Measurements from ENCODE around the gene LPAR3.

LPAR3 gene

GRCh38 chr1:84855691-84856630 lies 37.0 kb downstream of the LPAR3 start:
- no peak for DNase-seq

GRCh38 chr1:84855168-84855567 lies 37.8 kb downstream of the LPAR3 start:
- peak; percentile 17 for DNase-seq

DNA sequence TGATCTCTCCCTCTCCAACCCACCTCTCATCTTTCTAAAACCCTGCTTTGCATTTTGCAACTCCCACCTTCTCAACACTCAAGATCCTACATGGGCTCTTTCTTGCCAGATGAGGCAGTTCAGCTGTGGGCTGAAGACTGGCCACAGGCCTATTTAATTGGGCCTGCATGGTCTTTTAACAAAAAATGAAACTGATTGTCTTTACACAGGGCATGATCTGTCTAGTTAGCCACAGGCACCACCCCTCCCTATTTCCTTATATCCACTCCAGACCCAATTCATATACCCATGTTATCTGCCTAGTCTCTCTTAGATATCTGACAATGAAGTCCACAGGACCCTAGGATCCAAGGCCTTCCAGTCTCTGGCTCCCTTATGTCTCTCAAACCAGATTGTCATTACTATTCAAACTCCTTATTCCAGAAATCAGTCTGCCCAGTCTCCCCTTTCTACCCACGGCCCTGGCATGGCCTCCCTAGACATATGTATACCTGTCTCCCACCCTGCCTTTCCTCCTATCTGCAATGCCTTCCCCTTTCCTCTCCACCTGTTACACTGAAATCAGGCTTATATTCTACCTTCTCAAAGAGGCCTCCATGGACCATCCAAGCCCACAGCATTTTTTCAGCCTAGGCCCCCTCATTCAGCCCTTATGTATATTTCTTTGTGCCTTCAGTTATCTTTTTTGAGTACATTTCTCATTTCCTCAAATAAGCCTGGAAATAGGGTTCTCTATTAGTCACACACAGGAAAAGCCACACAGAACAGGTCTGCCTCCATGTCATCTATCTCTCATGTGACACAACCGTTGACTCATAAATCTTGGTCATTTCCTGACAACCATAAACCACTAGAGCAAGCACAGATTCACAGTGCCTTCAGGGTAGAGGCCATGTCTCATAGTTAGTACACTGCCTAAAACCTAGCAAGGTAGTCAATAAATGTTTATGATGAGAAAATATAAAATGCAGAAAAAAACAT lies 39.0 kb downstream of the LPAR3 start:
- DNase-seq: peak; percentile 87

DNA sequence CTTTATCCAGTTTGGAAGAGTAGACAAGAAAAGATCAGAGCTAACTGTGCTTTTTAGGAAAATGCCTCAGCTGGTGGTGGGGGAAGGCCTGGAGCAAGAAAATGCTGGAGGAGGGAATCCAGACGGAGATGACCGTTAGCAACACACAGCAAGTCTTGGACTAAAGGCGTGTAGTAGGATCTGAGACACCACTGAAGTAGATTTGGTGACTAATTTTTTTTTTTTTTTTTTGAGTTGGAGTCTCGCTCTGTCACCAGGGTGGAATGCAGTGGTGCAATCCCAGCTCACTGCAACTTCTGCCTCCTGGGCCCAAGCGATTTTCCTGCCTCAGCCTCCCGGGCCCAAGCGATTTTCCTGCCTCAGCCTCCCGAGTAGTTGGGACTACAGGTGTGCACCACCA lies 41.2 kb downstream of the LPAR3 start:
- DNase-seq: peak; percentile 92

- DNase-seq: no peak
Measured at GRCh38 chr1:84849357-84849975, 43.5 kb downstream of the LPAR3 start.

GRCh38 chr1:84847253-84848250 lies 45.5 kb downstream of the LPAR3 start:
- peak; percentile 96 for DNase-seq

GRCh38 chr1:84846387-84846786 lies 46.6 kb downstream of the LPAR3 start:
- no peak for DNase-seq

- no peak for DNase-seq
Measured at GRCh38 chr1:84845357-84845756, 47.6 kb downstream of the LPAR3 start.

GRCh38 chr1:84844094-84844493 lies 48.9 kb downstream of the LPAR3 start:
- DNase-seq: no peak

- no peak for DNase-seq
Measured at GRCh38 chr1:84842748-84843231, 50.2 kb downstream of the LPAR3 start.

DNA sequence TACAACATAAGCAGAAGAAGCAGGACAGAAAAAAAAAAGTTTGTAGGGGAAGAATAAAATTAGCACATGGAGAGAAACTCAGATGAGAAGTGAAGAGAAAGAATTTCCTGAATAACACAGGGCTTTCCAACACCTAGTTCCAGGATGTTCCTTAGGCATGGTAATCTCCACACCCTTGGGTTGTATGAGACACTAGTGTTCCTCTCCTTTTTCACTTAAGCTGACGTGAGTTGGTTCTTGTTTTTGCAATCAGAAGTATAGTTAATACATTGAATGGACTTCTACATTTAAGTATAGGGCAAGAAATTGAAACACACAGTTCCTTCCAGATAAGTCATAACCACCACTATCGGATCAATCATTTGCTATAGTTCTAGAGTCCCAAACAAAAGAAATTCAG lies 51.0 kb downstream of the LPAR3 start:
- no peak for DNase-seq

GRCh38 chr1:84840346-84840745 lies 52.7 kb downstream of the LPAR3 start:
- DNase-seq: no peak

DNA sequence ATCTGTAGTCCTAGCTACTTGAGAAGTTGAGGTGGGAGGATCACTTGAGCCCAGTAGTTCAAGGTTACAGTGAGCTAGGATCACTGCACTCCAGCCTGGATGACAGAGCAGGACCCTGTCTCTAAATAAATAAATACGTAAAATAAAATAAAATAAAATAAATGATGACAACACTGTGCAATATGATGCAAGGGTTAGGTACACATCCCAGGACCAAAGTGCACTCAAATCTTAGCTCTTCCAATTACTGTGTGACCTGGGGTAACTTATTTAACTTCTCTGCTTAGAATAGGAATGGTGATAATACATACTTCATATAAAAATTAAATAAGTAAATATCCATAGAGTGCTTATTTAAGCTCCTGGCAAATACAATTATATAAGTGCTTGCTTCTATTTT lies 53.5 kb downstream of the LPAR3 start:
- no peak for DNase-seq

GRCh38 chr1:84836145-84836544 lies 56.9 kb downstream of the LPAR3 start:
- DNase-seq: peak; percentile 65

GRCh38 chr1:84835169-84835568 lies 57.8 kb downstream of the LPAR3 start:
- DNase-seq: no peak

- peak; percentile 43 for DNase-seq
Measured at GRCh38 chr1:84834419-84835064, 58.5 kb downstream of the LPAR3 start.

DNA sequence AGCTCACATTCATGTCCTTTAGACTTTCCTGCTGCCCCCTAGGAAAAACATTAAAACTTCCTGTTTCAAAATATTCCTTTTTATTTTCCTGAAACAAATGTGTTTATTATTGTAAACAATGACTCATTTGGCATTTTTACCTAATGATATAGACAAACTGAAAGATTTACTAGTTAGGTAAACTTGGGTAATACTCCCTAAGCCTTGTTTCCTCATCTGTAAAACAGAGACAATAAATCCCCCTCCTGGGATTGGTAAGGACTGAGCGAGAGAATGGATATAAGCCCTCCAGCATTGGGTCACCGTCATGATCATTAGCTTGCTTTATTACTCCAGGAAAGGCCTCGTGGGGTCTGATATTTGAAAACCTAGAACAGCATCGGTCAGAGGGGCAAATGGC lies 59.8 kb downstream of the LPAR3 start:
- DNase-seq: no peak

DNA sequence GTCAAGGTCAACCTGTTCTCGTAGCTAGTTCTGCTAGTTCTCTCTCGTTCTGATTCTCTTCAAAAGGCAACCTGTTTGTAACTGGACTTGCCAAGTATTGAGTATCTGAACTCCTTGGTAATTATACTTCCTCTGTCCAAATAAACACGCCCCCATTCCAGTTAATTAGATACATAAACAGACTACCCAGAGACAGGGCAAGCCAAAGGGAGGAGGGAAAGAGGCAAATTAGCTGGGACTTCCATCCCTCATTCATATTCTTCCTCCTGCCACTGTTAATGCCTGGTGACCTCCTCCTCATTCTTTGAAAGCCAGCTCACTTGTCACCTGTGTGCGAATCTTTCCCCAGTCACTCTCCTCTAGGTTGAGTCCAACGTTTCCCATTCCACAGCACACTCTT lies 62.9 kb downstream of the LPAR3 start:
- DNase-seq: no peak

DNA sequence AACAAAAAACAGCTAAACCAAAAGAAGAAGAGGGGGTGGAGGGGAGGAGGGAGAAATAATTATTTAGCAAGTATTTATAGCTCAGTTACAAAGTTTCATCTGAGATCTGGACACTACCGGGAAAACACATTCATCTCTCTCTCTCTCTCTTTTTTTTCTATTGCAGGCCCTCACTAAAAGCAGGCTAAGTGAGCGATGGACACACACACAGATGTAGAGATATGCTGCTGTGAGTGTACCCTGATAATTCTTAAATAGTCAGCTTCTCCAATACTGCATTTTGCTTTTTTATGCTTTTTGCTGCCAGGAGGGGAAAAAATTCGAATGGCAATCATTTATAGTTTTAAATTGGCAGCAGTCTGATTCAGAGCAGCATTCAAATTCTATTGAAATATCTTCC lies 65.0 kb downstream of the LPAR3 start:
- no peak for DNase-seq

- DNase-seq: no peak
Measured at GRCh38 chr1:84827555-84827954, 65.5 kb downstream of the LPAR3 start.

DNA sequence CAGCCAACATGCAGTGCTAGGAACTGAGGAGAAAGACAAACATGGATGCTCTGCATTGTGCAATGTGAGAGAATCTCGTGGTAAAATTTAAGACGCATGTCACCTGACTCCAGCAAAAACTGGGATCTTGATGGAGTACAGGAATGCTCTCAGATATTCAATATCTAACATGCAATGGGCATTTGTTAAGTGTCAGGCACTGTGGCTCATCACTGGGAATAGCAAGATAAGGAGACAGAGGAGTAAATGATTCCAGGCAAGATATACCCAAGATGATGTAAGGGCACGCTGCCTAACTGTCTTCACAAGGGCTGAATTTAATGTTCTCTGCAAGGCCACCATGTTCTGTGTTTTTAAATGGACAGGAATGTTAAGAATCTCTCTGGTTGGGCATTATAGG lies 67.8 kb downstream of the LPAR3 start:
- no peak for DNase-seq
